GOT3 (cell line): Measurements from ENCODE around the gene CTDSPL.

Experiments used
- DNase-seq: peaks from one replicate; lab custom pipeline; 2025; ENCODE audit warnings: mixed read lengths; lab: John Stamatoyannopoulos, UW

CTDSPL gene

DNA sequence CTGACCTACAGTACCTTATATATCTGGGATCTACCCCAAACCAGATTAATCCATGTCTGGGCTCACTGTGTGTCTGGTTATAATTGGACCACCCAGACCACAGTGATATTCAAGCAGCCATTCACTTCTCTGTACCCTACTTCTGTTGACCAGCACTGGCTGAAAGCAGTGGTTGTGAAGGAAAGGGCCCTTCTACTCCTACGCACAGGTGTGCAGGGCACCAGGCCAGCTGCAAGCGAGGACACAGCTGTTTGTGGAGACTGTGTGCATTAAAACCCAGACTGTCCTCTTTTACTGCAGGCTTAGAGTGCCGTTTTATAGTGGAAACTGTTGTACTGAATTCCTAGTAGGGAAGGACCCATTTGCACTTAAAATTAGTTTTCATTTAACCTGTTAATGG lies 29.5 kb downstream of the CTDSPL start:
- no peak for DNase-seq

DNA sequence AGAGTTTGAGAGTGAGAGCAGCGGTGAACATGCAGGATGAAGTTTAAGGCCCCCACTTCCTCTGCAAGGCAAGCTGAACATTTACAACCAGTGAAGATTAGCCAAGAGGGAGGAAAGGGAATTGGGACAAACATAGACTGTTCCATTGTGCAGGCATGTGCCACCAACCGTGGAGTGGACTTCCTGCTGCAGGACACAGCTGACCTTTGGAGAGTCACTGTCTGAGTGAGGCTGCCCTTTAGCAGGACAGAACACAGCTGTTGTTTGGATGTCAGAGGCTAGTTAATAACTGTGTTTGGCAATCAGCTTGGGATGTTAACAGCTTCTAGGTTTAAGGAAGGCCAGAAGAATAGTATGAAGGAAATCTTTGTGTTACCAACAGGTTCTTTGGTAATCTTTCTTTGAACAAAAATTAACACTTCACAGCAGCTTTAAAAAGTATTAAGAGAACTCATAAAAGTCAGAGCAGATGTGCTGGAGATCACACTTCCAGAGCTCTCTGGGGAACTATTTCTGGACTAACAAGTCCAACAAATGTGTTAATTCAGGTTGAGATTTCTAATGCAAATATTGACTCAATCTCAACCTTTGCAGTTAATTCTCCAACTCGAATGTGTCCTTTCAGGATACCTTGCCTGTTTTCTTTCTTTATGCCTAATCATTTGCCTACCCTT lies 31.4 kb downstream of the CTDSPL start:
- no peak for DNase-seq

DNA sequence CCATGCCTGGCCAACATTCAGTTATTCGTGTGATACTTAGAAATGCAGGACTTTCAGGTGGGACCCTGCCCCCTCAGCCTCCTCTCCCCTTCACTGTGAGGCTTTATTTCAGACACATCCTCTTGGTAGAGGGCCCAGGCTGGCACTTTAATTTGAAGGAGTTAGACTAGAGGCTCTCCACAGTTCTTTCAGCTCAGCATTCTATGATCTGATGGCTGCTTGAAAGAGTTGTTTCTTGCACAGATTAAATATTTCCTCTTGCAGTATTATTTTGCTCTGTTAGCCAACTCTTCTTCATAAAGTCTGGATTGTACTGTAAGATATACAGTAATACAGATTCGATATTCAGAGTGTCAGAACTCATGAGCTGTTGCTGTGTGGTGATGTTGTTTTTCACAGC lies 35.1 kb downstream of the CTDSPL start:
- DNase-seq = no peak

DNA sequence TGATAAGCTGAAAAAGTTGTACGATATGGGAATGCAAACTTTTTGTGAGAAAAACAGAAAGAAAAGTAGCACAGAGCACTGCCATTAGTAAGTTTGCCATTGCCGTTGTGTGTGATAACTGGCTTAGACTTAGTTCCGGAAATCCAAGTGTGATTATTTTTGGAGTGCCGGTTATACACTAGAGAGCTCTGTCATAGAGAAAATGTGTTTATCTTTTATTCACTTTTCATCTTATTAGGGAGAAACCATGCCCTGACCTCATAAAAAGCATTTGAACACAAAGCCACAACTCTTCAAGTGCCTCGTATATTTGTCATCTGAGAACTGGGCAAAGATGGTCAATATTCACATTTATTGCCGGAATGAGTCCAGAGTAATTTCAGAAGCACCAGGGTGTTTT lies 36.1 kb downstream of the CTDSPL start:
- DNase-seq = no peak

DNA sequence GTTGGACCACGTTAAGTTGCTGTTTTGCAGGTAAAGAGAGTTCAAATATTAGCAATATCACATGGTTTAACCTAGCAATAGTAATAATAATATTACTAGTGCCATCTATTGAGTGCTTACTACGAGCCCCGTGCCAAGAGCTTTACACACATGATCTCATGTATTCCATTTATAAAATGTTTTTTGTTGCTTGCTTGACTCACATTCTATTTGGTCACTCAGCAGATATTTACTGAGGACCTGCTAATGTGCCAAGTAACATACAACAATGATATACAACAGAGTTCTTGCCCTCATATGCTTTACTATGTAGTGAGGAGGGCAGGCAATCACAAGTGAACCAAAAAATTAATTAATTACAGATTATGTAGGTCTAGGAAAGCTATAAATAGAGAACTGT lies 36.7 kb downstream of the CTDSPL start:
- DNase-seq = no peak

DNA sequence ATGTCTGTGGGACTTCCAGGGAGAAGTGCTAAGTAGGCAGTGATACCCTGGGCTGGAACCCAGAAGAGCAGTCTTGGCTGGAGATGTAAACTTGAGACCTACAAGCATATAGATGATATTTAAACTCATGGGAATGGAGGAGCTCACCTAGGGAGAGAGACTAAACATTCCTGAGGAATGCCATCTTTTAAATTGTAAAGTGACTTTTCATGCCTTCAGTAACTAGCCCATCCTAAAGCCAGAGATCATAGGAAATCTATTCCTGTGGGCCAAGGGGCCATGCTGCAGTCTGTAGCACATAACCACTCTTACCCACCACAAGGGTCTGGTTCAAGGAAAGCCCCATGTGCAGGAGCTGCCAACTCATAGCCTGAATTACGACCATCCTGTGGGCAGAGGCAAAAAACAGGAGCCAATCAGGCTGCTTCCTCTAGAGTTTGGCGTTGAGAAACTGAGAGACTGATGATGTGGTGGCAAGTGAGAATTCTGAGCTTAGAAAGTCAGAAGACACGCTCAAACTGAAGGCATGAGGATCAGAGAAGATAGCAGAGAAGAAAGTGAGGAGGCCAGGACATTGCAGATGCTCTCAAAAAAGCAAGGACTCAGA lies 37.5 kb downstream of the CTDSPL start:
- no peak for DNase-seq

DNA sequence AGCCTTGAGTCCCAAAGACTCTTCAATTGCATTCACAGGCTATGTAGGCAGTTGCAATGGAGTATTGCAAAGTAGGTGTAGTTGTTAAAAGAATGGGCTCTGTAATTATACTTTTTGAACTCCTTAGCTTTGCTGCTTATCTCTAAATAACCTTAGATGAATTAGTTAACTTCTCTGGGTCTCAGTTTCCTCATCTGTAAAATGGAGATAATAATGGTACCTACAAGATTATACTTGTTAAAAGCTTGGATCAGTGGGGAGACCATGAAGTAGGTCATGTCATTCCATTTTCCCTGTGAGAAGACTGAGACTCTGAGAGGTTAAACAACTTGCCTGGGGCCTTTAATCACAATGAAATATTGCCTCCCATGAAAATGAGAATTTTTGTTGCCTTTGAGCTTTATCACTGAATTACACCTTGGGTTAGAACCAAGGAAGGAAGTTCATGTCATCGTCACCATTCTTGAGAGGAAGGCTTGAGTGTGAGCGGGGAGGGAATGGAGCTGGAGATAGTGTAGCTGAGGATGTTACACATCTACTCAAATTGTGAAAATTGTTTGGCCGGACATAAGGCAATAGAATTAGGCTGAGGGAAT lies 38.1 kb downstream of the CTDSPL start:
- DNase-seq = no peak

DNA sequence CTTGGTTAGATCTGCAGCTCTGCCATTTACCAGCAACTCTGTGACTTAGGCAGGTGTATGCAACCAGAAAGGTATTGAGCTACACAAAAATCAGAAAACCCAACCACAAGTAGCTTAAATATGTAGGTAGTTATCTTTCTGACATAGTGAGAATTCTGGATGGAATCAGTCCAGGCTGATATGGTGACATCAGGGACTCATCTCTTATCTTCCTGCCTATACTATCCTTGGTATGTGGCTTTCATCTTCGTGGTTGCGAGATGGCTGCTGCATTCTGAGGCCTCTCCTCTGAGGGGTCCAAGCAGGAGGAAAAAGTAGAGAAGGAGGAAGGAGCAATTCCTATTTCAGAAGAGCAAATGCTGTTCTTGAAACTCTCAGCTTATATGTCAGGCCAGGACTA lies 40.0 kb downstream of the CTDSPL start:
- no peak for DNase-seq

DNA sequence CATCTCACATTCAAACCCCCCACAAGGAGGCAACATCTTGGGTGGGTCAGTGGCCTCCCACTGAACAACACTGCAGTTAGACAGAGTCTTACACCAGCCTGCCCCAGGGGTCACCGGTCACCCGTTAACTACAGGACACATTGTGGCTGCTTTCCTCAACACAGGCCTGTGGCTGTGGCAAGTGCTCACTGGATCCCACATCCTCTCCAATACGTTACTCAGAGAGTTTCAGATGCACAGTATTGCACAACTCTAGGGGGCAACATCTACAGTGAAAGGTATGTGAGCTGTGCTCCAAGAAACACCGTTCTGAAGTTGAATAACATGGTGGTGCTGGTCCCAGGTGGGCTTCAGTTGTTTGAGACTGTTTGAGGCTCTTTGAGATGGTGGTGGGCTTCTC lies 41.0 kb downstream of the CTDSPL start:
- no peak for DNase-seq

DNA sequence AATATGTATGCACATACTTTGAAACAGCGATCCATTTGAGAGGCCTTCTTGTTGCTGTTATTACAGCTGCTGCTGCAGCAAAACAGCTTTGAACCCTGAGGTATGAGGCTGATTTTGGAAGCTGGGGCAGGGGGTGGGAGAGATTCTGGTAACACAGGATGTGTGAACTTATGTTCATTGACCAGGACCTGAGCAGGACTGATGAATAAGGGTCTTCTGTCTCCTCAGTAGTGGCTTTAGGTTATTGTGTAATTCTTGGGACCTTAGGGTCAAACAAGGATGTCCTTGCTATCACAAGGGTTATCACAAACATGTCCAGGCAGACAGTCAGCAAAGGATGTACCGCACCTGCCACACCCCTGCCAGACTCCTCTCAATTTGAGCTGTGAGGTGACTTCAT lies 41.6 kb downstream of the CTDSPL start:
- DNase-seq = no peak

DNA sequence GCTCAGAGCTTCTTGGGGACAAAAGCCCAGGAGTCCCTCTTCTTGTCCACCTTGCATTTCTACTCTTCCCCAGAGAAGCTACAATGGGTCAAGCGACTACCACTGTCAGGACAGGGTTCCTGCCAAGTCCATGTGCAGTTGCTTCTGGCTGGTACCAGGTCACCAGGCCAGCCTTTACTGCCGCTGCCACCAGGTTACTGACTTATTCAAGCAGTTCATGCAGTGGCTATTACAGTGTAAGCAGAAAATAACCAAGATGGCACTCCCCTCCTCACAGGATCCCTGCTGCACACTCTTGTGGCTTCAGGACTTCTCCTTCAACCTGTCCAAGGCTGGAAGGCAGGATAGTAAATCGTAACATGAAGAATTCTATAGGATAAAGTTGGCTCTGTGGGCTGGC lies 42.1 kb downstream of the CTDSPL start:
- no peak for DNase-seq

DNA sequence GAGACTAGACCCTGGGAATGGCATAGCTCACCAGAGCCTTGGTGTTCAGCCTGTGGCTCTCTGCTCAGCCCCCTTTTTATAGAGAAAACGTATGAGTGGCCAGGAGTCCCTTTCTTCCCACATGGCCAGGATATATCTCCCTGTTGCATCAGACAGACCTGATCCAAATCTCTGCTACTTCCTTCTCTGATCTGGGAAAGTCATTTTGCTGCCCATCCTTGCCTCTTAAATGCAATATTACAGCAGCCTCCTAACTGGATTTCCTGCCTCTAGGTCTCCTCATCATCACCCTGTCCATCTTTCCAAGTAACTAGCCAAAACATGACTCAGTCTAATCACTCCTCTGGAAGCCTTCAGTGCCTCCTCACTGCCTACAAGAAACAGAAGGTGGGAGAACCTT lies 42.9 kb downstream of the CTDSPL start:
- DNase-seq = no peak

DNA sequence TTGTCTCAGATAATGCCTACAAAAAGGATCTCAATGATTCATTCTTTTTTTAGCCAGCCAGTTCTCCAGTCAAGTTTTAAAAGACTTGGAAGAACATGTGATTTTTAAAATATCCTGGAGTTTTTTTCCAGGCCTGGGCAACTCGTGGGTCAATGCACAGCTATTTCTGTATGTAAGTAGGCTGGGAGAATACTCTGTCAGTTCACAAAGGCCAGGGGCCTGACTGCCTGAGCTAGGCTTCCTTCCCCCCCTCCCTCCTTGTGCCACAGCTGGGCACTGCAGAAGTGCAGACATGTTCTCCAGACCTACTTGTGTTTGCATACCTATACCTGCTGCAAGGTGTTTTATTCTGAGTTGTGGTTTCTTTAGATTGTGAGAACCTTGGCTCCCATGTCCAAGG lies 43.7 kb downstream of the CTDSPL start:
- DNase-seq = no peak

DNA sequence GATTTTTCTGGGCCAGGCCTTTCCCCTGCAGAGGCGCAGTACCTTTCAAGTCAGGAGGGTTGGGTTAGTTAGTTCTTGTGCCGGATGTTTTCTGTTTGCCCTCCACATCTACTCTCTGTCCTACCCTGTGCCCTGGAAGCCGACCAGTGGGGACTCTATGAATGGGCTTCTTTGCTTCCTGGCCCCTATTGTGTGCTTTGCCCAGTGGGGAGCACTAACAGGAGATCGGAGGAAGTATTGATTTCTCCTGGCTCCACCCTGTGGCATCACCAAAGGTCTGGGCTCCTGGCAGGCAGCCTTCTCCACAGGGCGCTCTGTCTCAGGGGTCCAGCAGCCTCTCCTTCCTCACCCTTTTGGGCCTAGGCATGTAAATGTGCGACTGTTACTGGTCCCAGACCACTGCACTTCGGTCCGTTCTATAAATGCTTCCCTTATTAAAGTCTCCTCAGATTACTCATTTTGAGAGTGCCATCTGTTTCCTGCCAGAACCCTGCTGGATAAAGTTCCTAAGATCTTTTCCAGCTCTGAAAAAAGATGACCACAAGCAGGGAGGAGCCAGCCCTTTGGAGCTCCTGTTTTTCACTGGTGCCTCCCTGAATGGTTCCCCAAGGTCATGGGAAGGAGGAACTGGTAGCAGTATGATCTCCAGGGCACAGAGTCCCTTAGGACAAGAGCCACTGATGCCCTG lies 44.5 kb downstream of the CTDSPL start:
- DNase-seq = no peak

DNA sequence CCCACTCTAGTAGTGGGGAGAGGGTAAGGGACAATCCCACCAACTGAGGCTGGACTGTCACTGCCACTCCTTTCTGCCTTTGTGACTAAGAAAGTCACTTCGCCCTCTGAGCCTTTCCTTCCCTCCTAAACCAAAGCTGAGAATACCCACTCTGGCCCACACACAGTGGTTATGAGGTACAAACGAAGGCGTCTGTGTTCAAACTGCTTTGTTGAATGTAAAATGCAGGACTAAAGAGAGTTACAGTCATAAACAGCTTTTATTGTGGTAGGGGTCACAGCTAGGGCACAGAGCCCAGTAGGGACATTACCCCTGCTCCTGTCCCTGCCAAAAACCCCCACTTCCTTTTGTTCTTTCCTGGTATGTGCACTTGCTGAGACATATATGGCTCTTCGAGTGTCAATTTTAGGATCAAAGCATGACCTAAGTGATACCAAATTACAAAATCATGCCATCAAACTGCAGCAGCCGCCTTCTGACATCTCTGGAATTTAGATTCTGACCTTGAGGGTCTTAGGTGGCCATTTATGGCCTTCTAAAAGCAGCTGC lies 45.1 kb downstream of the CTDSPL start:
- DNase-seq = no peak

DNA sequence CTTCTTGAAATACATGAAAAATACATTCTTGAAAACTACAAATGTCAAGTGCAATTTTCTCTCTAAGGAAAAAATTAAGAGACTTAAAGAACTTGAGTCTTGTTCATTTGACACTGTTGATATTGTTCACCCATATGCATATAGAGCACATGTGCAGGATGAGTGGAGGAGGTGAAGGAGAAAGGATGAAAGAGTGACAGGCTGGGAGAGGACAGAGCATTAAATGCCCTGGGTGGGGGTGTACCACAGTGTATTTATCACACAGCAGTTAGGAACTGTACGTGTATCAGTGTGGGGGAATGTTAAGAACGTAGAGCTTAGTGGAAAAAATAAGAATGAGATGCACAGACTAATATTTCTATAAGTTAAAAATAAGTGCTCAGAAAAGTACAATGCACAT lies 45.7 kb downstream of the CTDSPL start:
- DNase-seq = no peak

DNA sequence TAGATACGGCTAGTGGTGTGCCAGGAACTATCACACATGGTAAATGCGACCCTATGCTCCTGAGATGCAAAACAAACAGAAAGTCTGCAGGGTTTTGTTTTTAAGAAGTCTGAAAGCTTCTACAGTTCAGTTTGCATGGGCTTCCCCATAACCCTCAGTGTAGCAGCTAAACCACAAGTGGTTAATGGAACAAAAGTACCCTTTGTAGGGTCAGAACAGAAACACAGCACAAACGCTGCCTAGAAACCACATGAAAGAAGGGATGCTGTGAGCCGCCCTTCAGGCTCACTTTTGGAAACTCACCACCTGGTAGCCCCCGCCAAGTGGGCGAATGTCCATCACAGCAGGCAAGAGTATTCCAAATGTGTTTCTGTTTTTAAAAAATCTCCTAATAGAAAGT lies 46.2 kb downstream of the CTDSPL start:
- no peak for DNase-seq

DNA sequence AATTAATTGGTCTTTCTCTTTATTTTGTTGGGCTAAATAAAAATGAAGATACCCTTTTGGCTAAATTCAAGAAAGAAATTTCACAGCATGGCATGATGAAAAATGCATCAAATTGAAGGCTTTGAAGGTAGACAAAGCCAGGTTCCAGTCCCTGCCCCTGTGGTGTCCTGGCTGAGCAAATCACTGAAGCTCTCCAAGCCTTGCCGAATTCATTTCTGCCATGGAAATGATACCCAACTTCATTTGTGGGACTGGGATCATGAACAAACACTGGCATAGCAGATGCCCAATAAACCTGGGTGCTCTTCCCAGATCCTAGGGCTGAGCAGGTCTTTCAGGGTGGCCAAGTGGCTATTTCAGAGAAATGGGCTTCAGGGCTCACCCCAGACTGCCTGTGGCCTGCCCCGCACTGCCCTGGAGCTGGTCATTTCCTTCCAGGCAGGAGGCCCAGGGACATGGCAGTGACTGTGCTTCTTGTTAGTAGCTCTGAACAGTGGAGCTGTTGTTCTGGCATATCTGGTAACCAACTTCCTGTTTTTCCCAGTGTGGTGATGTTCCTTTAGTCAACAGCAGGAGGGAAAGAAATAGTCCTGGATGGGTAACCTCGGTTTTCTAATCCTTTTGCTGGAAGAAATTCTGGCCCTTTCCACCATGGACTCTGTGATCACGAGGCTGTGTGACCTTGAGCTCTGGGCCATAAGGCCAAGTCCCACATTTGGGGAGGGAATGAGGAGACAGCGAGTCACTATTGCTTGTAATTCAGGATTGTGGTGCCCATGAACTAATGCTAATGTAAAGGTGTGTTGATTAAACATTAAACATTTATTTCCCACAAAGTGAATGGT lies 47.6 kb downstream of the CTDSPL start:
- no peak for DNase-seq

DNA sequence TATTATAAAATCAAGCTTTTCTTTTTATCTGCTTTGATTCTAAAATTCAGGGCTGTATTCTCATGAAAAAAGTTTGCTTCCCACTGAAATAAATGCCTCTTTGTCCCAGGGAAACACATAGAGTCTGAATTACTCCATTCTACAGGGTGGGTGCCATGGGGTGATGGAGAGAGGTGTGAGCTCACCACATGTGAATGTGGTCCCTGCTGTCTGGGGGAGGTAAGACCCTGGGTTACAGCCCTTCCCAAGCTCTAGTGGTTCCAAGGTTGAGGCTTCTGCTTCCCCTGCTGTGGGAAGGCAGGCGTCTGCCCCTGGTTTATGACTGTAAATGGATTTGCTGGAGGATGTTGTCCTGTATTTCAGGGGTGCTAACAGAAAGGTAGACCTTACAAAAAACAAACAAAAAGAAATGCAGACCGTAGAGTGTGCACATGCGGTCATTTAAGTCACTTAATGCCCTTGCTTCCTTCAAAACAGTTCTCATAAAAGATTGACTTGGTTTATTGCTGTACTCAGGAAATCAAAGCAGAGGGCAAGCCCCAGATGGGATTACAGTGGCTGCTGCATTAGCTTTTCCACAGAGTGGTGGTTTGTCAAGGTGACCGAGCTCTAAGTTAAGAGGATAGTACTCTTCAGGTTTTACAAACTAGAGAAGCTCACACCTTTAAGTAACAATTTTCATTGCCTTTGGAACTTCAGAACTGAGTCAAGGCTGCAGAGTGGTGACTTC lies 49.2 kb downstream of the CTDSPL start:
- DNase-seq = no peak

DNA sequence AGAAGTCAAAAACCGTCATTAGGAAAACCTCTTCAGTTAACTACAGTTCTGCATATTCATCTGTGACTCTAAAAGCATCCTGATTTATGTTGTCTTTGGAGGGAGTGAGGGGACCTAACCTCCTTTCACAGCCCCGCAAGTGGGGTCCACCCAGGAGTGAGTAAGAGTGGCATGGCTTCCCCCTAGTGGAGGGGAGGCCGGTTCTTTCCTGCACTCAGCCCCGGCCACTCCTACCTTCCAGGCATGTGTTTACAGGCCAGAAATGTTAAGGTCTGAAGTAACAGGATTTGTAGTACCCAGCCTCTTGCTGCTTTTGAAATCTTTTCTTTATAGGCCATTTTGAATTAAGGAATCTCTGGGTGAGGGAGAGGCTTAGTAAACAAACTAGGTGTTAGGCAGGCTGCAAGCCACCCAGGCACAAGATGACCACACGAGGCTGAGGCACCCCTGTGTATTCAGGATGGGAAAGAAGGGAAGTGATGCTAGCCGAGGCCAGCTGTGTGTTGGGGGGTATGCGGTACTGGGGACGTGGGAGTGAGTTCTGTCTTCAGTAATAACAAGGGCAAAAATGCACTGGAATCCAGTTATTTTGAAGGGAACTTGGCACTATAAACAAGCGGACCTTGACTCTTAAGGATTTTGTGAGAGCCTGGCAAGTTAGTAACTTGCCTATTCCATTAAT lies 50.5 kb downstream of the CTDSPL start:
- DNase-seq = no peak

DNA sequence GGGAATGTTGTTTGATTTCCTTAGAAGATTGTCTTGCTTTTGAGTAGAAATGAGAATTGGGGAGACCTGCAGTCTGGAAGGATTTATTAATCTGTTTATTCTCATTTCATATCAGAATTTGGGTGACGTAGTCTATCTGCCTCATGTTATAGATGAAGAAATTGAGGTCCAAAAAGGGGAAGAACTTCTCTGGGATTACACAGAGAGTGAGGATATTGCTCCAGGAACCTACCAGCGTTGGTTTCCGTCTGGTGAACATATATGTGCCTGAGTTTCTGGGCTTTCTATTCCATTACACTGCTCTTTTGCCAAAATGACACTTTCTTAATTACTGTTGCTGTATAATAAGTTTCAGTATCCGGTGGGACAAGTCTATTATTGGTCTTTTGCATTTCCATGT lies 51.8 kb downstream of the CTDSPL start:
- no peak for DNase-seq
